ENCODE data around the gene NCBP3.

Gene NCBP3

GRCh38 chr17:3812284-3812683, 33.8 kb downstream of the NCBP3 start:
- Histone ChIP-seq H3K27me3 (replicated peaks; ENCODE audit: insufficient read depth, low read length) (no peaks in the 10 kb centered on the region), H3K27ac (ENCODE audit: low read length) (no peak overlapping the region)
- TF ChIP-seq EZH2phosphoT487 (IDR thresholded peaks at IDR 0.05; ENCODE audit: low read length) (no peak), EZH2 (optimal IDR thresholded peaks at IDR 0.05; ENCODE audit: low read depth, low read length) (no peak), CTCF (IDR thresholded peaks at IDR 0.05; ENCODE audit: low read length) (no peak)

GRCh38 chr17:3810019-3810418, 36.0 kb downstream of the NCBP3 start:
- H3K36me3 ChIP-seq (replicated peaks; ENCODE audit: insufficient read depth, low read length): no peaks in the 10 kb centered on the region
- H3K4me2 ChIP-seq (ENCODE audit: low read depth, low read length): no peak overlapping the region
- no peaks in the 10 kb centered on the region for H4K20me1 ChIP-seq (ENCODE audit: insufficient read depth, low read length)
- H3K4me1 ChIP-seq (ENCODE audit: low read length): no peaks in the 10 kb centered on the region
- H3K27me3 ChIP-seq (replicated peaks; ENCODE audit: insufficient read depth, low read length): no peaks in the 10 kb centered on the region
- DNase-seq: no peak
- no peak overlapping the region for H3K9ac ChIP-seq (ENCODE audit: low read length)
- H3F3A ChIP-seq (ENCODE audit: insufficient read depth, low read length): no peaks in the 10 kb centered on the region
- no peaks in the 10 kb centered on the region for H3K79me2 ChIP-seq (ENCODE audit: low read length)
- no peak overlapping the region for H2AFZ ChIP-seq (ENCODE audit: low read length)
- no peaks in the 10 kb centered on the region for H3K9me3 ChIP-seq (replicated peaks; ENCODE audit: insufficient read depth, low read length)
- H3K9me2 ChIP-seq (replicated peaks; ENCODE audit: insufficient read depth, low read length): no peaks in the 10 kb centered on the region
- H3K27ac ChIP-seq (ENCODE audit: low read length): no peak overlapping the region
- no peak overlapping the region for H3K4me3 ChIP-seq (ENCODE audit: low read length)
- TF ChIP-seq EZH2phosphoT487 (IDR thresholded peaks at IDR 0.05; ENCODE audit: low read length) (no peak), CTCF (IDR thresholded peaks at IDR 0.05; ENCODE audit: low read length) (no peak), EZH2 (optimal IDR thresholded peaks at IDR 0.05; ENCODE audit: low read depth, low read length) (no peak)

More at GRCh38 chr17:3812284-3812683, 33.8 kb downstream of the NCBP3 start:
- Histone ChIP-seq H4K20me1 (ENCODE audit: insufficient read depth, low read length) (no peaks in the 10 kb centered on the region), H3K4me3 (ENCODE audit: low read length) (no peak overlapping the region), H3K4me1 (ENCODE audit: low read length) (no peaks in the 10 kb centered on the region), H3K9ac (ENCODE audit: low read length) (no peak overlapping the region), H3K79me2 (ENCODE audit: low read length) (no peaks in the 10 kb centered on the region), H3K4me2 (ENCODE audit: low read depth, low read length) (no peak overlapping the region), H3K9me3 (replicated peaks; ENCODE audit: insufficient read depth, low read length) (no peaks in the 10 kb centered on the region), H2AFZ (ENCODE audit: low read length) (no peak overlapping the region), H3K9me2 (replicated peaks; ENCODE audit: insufficient read depth, low read length) (no peaks in the 10 kb centered on the region), H3F3A (ENCODE audit: insufficient read depth, low read length) (no peaks in the 10 kb centered on the region), H3K36me3 (replicated peaks; ENCODE audit: insufficient read depth, low read length) (0 out of 2 replicates have a peak, but pooled peaks cover 5% of the 10 kb centered on the region)
- no peak for DNase-seq

- Histone ChIP-seq H3K27me3 (replicated peaks; ENCODE audit: insufficient read depth, low read length) (no peaks in the 10 kb centered on the region), H3K27ac (ENCODE audit: low read length) (no peak overlapping the region), H3F3A (ENCODE audit: insufficient read depth, low read length) (no peaks in the 10 kb centered on the region), H2AFZ (ENCODE audit: low read length) (no peak overlapping the region), H3K4me3 (ENCODE audit: low read length) (no peak overlapping the region), H3K4me1 (ENCODE audit: low read length) (no peaks in the 10 kb centered on the region), H3K9me2 (replicated peaks; ENCODE audit: insufficient read depth, low read length) (no peaks in the 10 kb centered on the region), H3K9me3 (replicated peaks; ENCODE audit: insufficient read depth, low read length) (no peaks in the 10 kb centered on the region), H3K4me2 (ENCODE audit: low read depth, low read length) (no peak overlapping the region), H3K9ac (ENCODE audit: low read length) (no peak overlapping the region), H4K20me1 (ENCODE audit: insufficient read depth, low read length) (no peaks in the 10 kb centered on the region), H3K36me3 (replicated peaks; ENCODE audit: insufficient read depth, low read length) (no peaks in the 10 kb centered on the region), H3K79me2 (ENCODE audit: low read length) (no peaks in the 10 kb centered on the region)
- no peak for DNase-seq
- TF ChIP-seq CTCF (IDR thresholded peaks at IDR 0.05; ENCODE audit: low read length) (no peak), EZH2 (optimal IDR thresholded peaks at IDR 0.05; ENCODE audit: low read depth, low read length) (no peak), EZH2phosphoT487 (IDR thresholded peaks at IDR 0.05; ENCODE audit: low read length) (no peak)
Measured at GRCh38 chr17:3809135-3809534, 36.9 kb downstream of the NCBP3 start.

Measured in MM.1S (cell line).